Measurements from ENCODE around the gene IMMP2L. TPM values are rescaled to one million over a fixed set of nuclear protein-coding genes. Genes with fewer than 3 reads are reported as not detected.

The IMMP2L gene
- total and polyA plus RNA-seq, 2 of the 13 experiments (the other 11 are each of a cell fraction or from before 2014, with no cell fraction given), result 7.8 to 16.9 TPM

GRCh38 chr7:111410899-111411298, 151.4 kb downstream of the IMMP2L start (continued):
- TF ChIP-seq ZNF512B (CRISPR knock-in tag; IDR thresholded peaks at IDR 0.05; ENCODE audit: borderline replicate concordance), result no peak
- TF ChIP-seq ZNF432 (CRISPR knock-in tag; IDR thresholded peaks at IDR 0.05; ENCODE audit: borderline replicate concordance), result no peak
- TF ChIP-seq ATF2 (CRISPR knock-in tag; IDR thresholded peaks at IDR 0.05), result no peak
- no peak for TF ChIP-seq ZNF414 (CRISPR knock-in tag; IDR thresholded peaks at IDR 0.05)
- no peak for TF ChIP-seq ZNF800 (CRISPR knock-in tag; IDR thresholded peaks at IDR 0.05)
- TF ChIP-seq HNRNPL (IDR thresholded peaks at IDR 0.05; ENCODE audit: low read depth, low read length), result no peak
- TF ChIP-seq ZNF788 (CRISPR knock-in tag; IDR thresholded peaks at IDR 0.05; ENCODE audit: borderline replicate concordance), result no peak
- no peak for TF ChIP-seq ZNF180 (CRISPR knock-in tag; IDR thresholded peaks at IDR 0.05; ENCODE audit: borderline replicate concordance, low read depth)

All from HepG2 (cell line).